Sigmoid colon (tissue), 7 donors: Measurements from ENCODE around the gene NAGLU. TPM values are rescaled to one million over a fixed set of nuclear protein-coding genes. Genes with fewer than 3 reads are reported as not detected.

Source experiments
- DNase-seq: peaks from one replicate; pipeline ENCODE4 v3.0.0-alpha.2; 2019
- H3K27ac ChIP-seq, 4 donors: fragments of 200-600 bp; sonication (generic); one replicate each; pipeline ENCODE4 v1.5.1; 2016 to 2019; ENCODE audit warnings: mild to moderate bottlenecking in 1 of 4
- H3K27me3 ChIP-seq, 3 donors: fragments of 200-600 bp; sonication (generic); one replicate each; pipeline ENCODE4 v1.5.1; 2019; ENCODE audit warnings: mild to moderate bottlenecking in 1 of 3
- H3K36me3 ChIP-seq, 4 donors: fragments of 200-600 bp; sonication (generic); one replicate each; pipeline ENCODE4 v1.5.1; 2016 to 2019
- H3K4me1 ChIP-seq, 4 donors: fragments of 200-600 bp; sonication (generic); one replicate each; pipeline ENCODE4 v1.5.1; 2017 to 2019
- H3K4me3 ChIP-seq, 4 donors: fragments of 200-600 bp; sonication (generic); one replicate each; pipeline ENCODE4 v1.5.1; 2017 to 2019; ENCODE audit warnings: mild to moderate bottlenecking in 2 of 4, moderate library complexity in 1 of 4
- H3K9me3 ChIP-seq, 4 donors: fragments of 200-600 bp in 3 of 4; sonication (generic) in 3 of 4; one replicate each; pipeline versions ENCODE4 v1.5.1 to v1.6.1; 2013 to 2019
- CTCF ChIP-seq, 4 experiments: fragments of 450-650 bp in 3 of 4; fragments of 200-600 bp in 1 of 4; IDR thresholded peaks; one replicate each; pipeline ENCODE4 v1.5.1; 2016 to 2019; ENCODE audit warnings: antibody characterized with exemption in 4 of 4, mild to moderate bottlenecking in 3 of 4, moderate library complexity in 2 of 4
- EP300 ChIP-seq, 4 donors: sonication (generic); formaldehyde crosslinking; IDR thresholded peaks; one replicate each; pipeline ENCODE4 v1.6.1; 2017; ENCODE audit warnings: antibody characterized with exemption in 4 of 4
- POLR2A ChIP-seq, 2 donors: fragments of 450-650 bp; IDR thresholded peaks; one replicate each; pipeline ENCODE4 v1.6.1; 2016; ENCODE audit warnings: antibody characterized with exemption in 2 of 2, mild to moderate bottlenecking in 2 of 2, moderate library complexity in 2 of 2
- POLR2AphosphoS5 ChIP-seq, 4 donors: sonication (generic); formaldehyde crosslinking; IDR thresholded peaks; one replicate each; pipeline ENCODE4 v1.6.1; 2017; ENCODE audit warnings: antibody characterized with exemption in 4 of 4
- WGBS, 2 donors: extraction: QIAGEN DNeasy Blood & Tissue Kit; methylation state at CpG; one replicate each; pipeline ENCODE4 v1.1.7; 2013; 5-methylcytosine and 5-hydroxymethylcytosine counted together
- intact Hi-C: fragments of 100-400 bp; cut with DNase I; formaldehyde crosslinking; loops from one replicate; pipeline ENCODE4 v1.15.1; 2023
- polyA plus RNA-seq, 3 donors: library from polyadenylated mRNA; stranded (reverse); fragments of 200-250 nt; gene quantifications; one replicate each; pipeline ENCODE4 v1.2.3, GENCODE V29; 2013
- total RNA-seq, 4 donors: library from RNA; depleted of rRNA; stranded (reverse); fragments of >200 nt; gene quantifications; one replicate each; pipeline ENCODE4 v1.1.0, GENCODE V29; 2016
- donor health status: healthy with polysubstance abuse.
- donor health status: Bipolar disorder and iron deficiency.
- donor health status: healthy.

NAGLU gene
- total and polyA plus RNA-seq, 7 donors: 9.7 to 52.6 (median 35.2) TPM

GRCh38 chr17:42563143-42563509 is 27.1 kb downstream of the NAGLU start:
- no peaks in the 10 kb centered on the region for H3K27me3 ChIP-seq
- H3K27ac ChIP-seq: peak overlapping the region; percentile 81 to 90 (median 86)
- TF ChIP-seq EP300 (IDR thresholded peaks at IDR 0.05) (no peak), POLR2AphosphoS5 (IDR thresholded peaks at IDR 0.05) (no peak), POLR2A (IDR thresholded peaks at IDR 0.05) (no peak), CTCF (IDR thresholded peaks at IDR 0.05) (no peak)
- DNase-seq: no peak
- intact Hi-C loops: no loop called here
- no peaks in the 10 kb centered on the region for H3K9me3 ChIP-seq
- 31 to 72% methylated on average over 14 of the region's 14 CpGs for WGBS, 2 donors
- H3K4me1 ChIP-seq: peaks cover 0 to 52% (median 47%) of the 10 kb centered on the region in 4 donors
- peaks cover 7 to 24% (median 18%) of the 10 kb centered on the region in 4 donors for H3K36me3 ChIP-seq
- H3K4me3 ChIP-seq: peak overlapping the region; percentile 67 to 95 (median 80)

- H3K4me1 ChIP-seq: peaks cover 0 to 56% (median 51%) of the 10 kb centered on the region in 4 donors
- peaks cover 7 to 25% (median 18%) of the 10 kb centered on the region in 4 donors for H3K36me3 ChIP-seq
- no peak for TF ChIP-seq EP300 (IDR thresholded peaks at IDR 0.05)
- H3K27me3 ChIP-seq: no peaks in the 10 kb centered on the region
- 5 to 47% methylated on average over 1 of the region's 1 CpG for WGBS, 2 donors
- no peak for DNase-seq
- peak overlapping the region in 1 of 4 donors; percentile 90 for H3K27ac ChIP-seq
- H3K4me3 ChIP-seq: peak overlapping the region in 1 of 4 donors; percentile 95
- intact Hi-C loops: no loop called here
- H3K9me3 ChIP-seq: no peaks in the 10 kb centered on the region
Observed at GRCh38 chr17:42563543-42563942, 27.5 kb downstream of the NAGLU start.

GRCh38 chr17:42563950-42564349 is 27.9 kb downstream of the NAGLU start:
- WGBS, 2 donors: 83 to 90% methylated on average over 9 of the region's 9 CpGs
- Histone ChIP-seq H3K27ac (no peak overlapping the region), H3K36me3 (peaks cover 9 to 29% (median 20%) of the 10 kb centered on the region in 4 donors), H3K4me1 (peaks cover 0 to 60% (median 53%) of the 10 kb centered on the region in 4 donors), H3K4me3 (no peak overlapping the region), H3K9me3 (no peaks in the 10 kb centered on the region), H3K27me3 (no peaks in the 10 kb centered on the region)
- intact Hi-C loops: no loop called here
- no peak for DNase-seq
- no peak for TF ChIP-seq CTCF (IDR thresholded peaks at IDR 0.05)
- TF ChIP-seq POLR2A (IDR thresholded peaks at IDR 0.05): no peak
- TF ChIP-seq EP300 (IDR thresholded peaks at IDR 0.05): no peak
- TF ChIP-seq POLR2AphosphoS5 (IDR thresholded peaks at IDR 0.05): no peak

- H3K4me1 ChIP-seq: peaks cover 0 to 61% (median 53%) of the 10 kb centered on the region in 4 donors
- peaks cover 19 to 40% (median 30%) of the 10 kb centered on the region in 4 donors for H3K36me3 ChIP-seq
- H3K9me3 ChIP-seq: no peaks in the 10 kb centered on the region
- no peak for DNase-seq
- 91 to 94% methylated on average over 15 of the region's 15 CpGs for WGBS, 2 donors
- no peak overlapping the region for H3K4me3 ChIP-seq
- TF ChIP-seq CTCF (IDR thresholded peaks at IDR 0.05) (no peak), EP300 (IDR thresholded peaks at IDR 0.05) (no peak), POLR2A (IDR thresholded peaks at IDR 0.05) (no peak), POLR2AphosphoS5 (IDR thresholded peaks at IDR 0.05) (no peak)
- H3K27ac ChIP-seq: peak overlapping the region in 1 of 4 donors; percentile 97
- intact Hi-C loops: no loop called here
- no peaks in the 10 kb centered on the region for H3K27me3 ChIP-seq
Observed at GRCh38 chr17:42564815-42565522, 28.9 kb downstream of the NAGLU start.

- Histone ChIP-seq H3K27ac (peak overlapping the region; percentile 93 to 98 (median 96)), H3K4me3 (no peak overlapping the region), H3K9me3 (no peaks in the 10 kb centered on the region), H3K27me3 (no peaks in the 10 kb centered on the region), H3K36me3 (peaks cover 22 to 47% (median 36%) of the 10 kb centered on the region in 4 donors), H3K4me1 (peaks cover 0 to 61% (median 53%) of the 10 kb centered on the region in 4 donors)
- DNase-seq: no peak
- intact Hi-C loops: no loop called here
- WGBS, 2 donors: 94 to 95% methylated on average over 16 of the region's 16 CpGs
- TF ChIP-seq POLR2A (IDR thresholded peaks at IDR 0.05): no peak
- no peak for TF ChIP-seq EP300 (IDR thresholded peaks at IDR 0.05)
- TF ChIP-seq CTCF (IDR thresholded peaks at IDR 0.05): no peak
- TF ChIP-seq POLR2AphosphoS5 (IDR thresholded peaks at IDR 0.05): no peak
Observed at GRCh38 chr17:42565523-42566214, 29.6 kb downstream of the NAGLU start.
